ENCODE results near the gene RYR2.
"Not testable (repeated sequence)": the region's sequence is repeated elsewhere in the genome, so short reads cannot be mapped to it uniquely, and the experiment has no call there.

Gene RYR2

DNA sequence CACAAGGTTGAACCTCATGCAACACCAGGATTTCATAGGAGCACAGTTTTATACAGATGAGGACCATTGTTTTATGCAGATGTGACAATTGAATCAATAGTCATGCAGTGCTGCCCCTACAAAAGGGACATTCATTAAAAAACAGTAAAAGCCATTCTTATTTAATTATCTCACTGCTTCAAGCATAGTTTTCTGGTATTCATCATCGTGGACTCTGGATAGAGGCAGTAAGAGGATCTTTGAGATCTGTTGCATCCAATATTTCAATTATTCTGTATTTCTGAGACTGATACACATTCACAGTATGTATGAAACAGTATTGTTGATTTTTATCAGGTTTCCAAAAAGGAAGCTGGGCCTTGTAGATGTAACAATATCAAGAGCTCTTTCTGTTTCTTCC, 237.6 kb downstream of the RYR2 start:
- no peak for DNase-seq

DNA sequence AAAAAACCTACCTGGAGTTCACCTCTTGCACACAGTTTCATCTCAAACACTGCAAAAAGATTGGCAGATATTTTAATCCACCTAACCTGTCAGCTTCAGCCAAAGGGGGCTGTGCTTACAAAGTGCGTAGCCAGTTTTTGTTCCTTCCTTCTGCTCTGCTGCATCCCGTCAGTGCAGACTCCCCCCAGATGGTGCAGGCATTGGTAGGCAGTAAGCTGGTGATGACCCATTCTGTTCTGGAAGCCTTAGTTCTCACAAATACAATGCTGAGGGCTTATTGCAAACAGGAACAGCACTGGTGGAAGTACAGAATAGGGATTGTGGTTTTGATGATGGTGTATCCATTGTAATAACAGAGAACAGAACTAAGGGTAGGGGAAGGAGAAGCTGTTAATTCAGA, 239.5 kb downstream of the RYR2 start:
- DNase-seq: no peak

DNA sequence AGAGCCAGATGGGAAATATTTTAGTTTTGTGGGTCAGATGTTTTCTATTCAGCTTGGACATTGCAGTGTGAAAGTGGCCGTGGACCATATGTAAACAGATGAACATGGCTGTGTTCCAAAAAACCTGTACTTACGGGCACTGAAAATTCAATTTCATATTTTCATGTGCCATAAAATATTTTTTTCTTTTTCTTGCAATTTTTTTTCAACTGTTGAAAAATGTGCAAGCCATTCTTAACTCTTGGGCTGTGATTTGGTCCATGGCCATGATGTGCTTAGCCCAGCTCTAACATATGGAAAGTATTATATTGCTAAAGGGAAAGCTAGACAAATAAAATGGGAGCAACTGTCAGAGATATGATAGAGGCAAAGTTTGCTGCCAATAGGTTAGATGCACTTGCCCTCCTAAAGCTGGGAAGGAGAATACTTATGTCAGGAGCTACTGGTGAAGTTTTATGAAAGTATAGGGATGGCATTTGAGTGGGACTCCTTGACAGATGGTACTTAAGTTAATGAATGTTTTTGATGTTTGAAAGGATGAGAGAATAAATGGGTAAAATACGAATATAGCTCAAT, 240.3 kb downstream of the RYR2 start:
- no peak for DNase-seq

DNA sequence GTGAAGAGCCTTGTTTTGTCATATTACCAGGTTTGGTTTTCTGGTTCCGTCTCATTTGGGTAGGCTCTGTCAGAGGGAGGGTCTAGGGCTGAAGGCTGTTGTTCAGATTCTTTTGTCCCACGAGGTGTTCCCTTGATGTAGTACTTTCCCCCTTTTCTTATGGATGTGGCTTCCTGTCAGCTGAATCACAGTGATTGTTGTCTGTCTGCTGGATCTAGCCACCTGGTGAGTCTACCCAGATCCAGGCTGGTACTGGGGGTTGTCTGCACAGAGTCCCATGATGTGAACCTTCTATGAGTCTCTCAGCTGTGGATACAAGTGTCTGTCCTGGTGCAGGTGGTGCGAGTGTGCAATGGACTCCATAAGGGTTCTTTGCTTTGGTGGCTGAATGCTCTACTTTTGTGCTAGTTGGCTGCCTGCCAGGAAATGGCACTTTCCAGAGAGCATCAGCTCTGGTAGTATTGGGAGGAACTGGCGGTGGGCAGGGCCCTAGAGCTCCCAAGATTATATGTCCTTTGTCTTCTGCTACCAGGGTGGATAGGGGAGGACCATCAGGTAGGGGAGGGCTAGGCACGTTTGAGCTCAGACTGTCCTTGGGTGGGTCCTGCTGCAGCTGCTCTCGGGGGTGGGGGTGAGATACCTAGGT, 246.0 kb downstream of the RYR2 start:
- no peak for DNase-seq

DNA sequence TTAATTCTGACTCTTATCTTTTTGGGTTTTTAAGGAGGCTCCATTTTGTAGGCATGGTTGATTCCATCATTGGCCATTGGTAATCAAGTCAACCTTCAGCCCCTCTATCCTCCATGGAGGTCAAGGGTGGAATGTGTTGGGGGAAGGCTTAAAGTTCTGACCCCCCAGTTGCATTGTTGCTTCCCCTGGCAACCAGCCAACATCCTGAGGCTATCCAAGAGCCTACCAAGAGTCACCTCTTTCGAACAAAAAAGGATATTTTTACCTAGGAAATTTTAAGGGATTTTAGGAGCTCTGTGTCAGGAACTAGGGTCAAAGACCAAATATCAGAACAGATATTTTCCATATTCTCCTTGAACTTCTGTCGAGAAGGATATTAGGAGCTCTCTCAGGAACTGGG, 251.8 kb downstream of the RYR2 start:
- DNase-seq: no peak

DNA sequence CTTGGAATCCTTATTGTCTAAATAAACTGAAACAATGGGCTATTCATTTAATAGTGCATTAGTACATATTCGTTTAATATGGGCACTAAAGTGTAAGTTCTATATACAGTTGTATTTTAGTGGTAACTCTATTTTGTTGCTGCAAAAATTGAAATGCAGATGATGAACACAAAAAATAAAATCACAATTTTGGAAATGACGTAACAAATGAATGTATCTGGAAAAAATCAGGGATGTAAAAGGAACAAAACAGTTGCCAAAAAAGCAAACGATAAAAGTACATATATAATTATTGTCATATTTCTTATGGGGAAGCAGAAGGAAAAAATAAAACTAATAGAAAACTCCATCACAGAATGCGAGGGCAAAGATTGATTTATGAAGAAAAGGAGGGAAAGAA, 254.9 kb downstream of the RYR2 start:
- no peak for DNase-seq

DNA sequence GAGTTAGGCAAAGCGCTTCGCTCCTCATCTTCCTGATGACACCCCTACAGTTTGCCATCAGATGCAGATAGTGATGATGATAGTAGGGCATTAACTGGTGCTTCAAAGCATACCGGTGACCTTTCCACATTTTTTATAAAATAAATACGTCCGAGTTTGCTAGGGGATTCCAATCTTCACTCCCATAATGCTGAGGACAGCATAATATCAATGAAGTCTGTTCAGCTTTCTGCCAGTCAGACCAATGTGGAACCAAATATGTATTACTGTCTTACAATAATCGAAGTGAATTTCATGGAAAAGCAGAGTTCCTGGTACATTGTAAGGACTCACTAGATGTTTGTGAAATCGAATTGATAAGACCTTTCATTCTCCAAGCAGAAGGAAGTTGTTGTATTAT, 258.7 kb downstream of the RYR2 start:
- DNase-seq: no peak

DNA sequence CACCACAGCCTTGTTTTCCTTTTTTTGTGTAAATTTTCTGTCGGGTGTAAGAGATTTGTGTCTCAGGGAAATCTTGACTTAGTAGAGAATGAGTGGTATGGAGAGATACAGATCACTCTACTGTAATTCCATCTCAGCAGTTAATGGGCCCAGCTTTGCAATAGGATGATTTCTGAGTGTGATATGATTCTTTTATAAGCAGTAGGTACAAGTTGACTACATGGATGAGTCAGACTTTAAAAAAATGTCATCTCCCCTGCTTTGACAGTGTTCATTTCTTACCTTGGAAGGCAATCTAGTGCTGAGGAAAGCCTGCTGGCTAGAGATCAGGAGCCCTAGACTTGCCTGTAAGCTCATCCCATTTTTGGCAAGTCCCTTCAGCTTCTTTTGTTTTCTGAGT, 261.9 kb downstream of the RYR2 start:
- DNase-seq: no peak

DNA sequence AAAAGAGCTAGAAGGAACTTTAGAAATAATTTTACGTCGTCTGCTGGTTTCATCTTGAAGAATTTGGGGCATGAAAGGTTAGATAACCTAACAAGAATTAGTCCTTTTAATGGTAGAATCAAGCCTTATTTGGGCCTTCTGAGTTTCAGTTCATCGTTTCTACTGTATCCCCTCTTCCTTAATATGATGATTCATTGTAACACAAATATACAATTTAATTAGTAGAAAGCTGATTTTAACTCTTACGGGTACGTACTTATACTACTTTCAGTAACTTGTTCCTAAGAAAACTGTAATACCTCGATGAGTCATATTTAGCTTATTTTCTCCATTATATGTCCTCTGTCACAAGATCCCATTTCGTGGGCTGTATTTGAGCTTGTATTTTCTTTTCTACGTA, 264.7 kb downstream of the RYR2 start:
- DNase-seq: no peak

DNA sequence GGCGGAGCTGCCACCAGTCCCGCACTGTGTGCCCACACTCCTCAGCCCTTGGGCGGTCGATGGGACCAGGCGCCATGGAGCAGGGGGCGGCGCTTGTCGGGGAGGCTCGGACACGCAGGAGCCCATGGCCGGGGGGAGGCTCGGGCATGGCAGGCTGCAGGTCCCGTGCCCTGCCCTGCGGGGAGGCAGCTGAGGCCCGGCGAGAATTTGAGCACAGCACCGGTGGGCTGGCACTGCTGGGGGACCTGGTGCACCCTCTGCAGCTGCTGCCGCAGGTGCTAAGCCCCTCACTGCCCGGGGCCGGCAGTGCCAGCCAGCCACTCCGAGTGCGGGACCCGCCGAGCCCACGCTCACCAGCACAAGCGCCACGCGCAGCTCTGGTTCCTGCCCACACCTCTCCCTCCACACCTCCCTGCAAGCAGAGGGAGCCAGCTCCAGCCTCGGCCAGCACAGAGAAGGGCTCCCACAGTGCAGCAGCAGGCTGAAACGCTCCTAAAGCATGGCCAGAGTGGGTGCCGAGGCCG, 267.7 kb downstream of the RYR2 start:
- no peak for DNase-seq

DNA sequence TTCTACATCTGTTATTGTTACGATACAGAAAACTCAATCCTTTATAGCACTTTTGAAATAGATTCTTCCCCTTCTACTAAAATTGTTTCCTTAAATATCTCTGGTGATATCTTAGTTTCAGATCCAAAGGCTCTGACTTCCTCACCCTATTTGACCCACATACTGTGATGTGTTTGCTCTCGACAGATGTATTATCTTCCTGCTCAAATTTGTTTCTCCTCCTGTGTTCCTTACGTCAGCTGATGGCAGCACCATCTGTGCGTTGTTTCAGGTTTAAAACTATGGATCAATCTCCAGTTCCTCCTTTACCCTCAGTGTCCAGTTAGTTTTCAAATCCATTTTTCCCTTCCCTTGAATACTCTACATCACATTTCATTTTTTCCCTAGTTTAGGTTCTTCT, 274.4 kb downstream of the RYR2 start:
- no peak for DNase-seq

DNA sequence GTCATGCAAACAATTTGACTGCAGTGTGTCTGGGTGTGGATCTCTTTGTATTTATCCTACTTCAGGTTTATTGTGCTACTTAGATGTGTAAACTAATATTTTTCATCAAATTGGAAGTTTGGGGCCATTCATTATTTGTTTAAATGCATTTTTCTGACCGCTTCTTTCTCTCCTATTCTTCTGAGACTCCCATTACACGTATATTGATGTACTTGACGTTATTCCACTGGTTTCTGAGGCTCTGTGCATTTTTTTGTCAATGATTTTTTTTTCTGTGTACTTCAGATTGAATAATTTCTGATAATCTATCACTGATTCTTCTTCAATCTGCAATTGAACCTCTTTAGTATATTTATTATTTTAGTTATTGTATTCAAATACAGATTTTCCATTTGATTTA, 276.8 kb downstream of the RYR2 start:
- no peak for DNase-seq

DNA sequence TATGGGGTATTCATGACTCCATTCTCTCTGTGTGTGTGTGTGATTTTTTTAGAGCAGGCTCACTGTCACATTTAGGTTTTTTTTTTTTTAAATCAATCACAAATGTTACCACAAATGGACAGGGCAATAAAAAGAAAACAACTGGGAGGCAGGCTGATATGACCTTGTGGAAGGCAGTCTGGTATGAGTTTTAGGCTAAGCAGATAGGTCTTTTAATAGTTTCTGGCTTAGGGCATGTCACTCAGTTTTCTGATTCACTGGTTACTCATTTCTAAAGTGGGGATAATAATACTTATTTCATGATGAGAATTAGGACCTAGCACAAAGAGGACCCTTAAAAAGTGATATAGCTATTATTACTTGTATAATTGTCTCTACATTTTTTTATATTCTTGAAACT, 278.9 kb downstream of the RYR2 start:
- no peak for DNase-seq

DNA sequence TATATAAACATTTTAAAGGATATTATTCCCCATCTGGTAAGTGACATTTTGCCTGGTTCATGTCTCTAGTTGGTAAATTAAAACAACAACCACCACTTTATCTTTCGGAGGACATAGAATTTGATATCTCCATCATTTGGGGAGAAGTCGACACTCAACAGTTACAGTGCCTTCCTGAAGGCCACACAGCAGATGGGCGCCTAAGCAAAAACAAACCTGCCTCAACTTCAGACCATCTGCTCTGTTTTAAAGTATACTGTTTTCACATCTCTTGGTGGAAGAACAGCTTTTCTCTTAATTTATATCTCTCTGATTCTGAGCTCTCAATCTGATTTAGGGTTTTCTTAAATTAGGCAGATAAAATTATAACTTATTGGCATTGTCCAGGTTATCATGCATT, 282.2 kb downstream of the RYR2 start:
- DNase-seq: no peak

DNA sequence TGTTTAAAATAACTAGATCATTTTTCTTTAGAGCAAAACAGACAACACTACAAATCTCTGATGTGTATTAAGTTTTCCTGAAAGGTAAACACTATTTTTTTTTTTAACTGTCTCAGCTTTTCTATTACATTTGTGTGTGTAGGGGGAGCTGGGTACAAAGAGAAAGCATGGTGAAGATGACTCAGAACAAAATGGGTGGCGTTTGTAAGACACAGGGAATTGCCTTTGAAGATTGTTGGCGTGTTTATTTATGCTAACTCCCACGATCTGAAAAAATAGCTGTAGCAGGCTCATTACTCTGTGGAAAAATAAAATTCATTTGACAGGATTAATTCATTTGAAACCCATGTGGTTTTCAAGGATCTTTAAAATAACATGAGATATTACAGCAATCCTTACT, 285.1 kb downstream of the RYR2 start:
- DNase-seq: no peak

DNA sequence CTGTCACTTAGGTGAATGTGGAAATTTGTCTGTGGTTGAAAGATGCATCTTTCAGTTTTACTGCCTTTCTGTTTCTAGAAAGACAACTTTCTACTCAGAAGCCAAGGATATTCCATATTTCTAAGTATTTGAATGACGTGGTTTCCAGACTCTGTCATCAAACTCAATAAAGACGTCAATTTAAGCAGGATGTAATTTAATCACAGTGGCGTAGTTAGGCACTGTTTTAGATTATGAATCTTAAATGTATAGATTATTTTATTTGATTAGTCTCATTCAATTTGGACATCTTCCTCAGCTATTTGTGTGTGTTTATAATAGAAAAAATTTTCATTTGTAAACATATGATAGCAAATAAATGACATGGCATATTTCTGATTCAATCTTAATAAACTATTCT, 298.9 kb downstream of the RYR2 start:
- DNase-seq: no peak

DNA sequence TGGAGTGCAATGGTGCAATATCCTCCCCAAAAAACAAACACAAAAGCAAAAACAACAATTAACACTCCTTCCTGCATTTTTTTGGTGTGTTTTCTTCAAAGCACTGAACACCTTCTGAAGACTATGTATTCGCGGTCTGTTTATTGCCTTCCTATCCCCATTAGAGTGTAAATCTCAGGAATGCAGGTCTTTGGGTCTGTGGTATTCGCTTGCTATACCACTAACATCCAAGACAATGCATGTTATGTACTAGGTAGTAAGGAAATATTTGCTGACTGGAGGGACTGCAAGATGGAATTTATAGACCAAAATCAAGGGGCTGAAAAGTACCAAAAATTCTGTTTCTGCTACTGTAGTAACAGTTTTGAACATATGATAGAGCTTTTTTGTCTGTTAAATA, 299.4 kb downstream of the RYR2 start:
- no peak for DNase-seq

DNA sequence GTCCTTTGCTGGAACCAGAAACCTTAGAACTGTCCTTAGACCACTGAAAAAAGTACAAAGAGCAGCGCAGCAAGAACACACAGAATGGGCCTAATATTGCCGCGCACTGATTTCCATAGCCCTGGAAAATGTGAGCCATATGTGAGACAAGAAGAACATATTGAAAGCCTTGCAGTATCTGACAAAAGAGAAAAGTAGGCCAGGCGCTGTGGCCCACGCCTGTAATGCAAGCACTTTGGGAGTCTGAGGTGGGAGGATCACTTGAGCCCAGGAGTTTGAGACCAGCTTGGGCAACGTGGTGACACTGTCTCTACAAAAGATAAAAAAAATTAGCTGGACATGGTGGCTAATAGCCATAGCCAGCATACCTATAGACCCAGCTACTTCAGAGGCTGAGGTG, 300.7 kb downstream of the RYR2 start:
- DNase-seq: no peak

DNA sequence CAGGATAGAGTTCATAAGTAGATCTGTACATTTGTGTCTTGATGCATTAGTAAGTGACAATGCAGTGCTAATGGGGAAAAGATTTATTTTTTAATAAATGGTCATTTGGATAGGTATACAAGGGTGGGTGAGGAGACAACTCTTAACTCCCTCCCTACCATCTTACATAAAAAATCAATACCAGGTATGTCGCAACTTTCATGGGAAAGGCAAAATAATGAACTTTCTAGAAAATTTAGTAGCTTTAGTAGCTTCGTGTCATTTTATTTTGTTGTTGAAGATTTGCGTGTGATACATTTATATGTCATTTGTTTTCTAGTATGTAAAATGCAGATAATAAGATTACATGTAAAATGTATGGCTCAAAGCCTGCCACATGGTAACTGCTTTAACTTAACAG, 310.8 kb downstream of the RYR2 start:
- no peak for DNase-seq

DNA sequence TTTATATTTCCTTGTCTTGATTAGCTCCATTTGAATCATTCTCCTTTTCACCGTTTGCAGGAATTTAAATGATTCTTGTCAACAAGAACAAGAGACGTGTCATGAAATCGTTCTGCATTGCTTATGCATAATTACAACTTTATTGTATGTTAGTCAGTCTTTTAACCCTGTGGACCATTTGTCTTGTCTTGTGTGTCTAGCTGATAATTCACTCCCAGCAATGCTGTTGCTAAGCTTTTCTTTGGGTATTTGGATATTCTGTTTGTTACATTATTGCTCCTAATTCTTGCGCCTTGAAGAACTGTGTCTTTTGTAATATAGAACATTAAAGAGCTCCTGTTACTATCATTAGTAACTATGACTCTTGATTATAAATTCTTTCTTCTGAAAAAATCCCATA, 311.9 kb downstream of the RYR2 start:
- no peak for DNase-seq

DNA sequence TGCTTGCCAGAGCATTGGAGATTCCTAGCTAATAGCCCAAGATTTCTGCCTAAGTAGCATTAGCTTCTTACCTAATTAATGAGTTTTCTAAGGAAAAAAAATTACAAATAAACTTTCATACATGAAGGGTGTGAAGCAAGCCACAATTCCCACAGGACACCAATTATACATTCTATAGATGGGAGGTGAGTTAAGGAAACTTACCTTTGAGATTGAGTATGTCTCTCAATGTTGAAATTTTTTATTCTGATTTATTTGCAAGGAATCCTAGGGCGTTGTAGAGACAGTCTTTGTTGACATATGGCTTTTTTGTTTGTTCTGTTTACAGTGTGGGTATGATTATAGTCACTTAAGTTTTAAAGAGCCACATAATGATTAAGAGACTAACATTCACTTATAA, 313.0 kb downstream of the RYR2 start:
- no peak for DNase-seq

DNA sequence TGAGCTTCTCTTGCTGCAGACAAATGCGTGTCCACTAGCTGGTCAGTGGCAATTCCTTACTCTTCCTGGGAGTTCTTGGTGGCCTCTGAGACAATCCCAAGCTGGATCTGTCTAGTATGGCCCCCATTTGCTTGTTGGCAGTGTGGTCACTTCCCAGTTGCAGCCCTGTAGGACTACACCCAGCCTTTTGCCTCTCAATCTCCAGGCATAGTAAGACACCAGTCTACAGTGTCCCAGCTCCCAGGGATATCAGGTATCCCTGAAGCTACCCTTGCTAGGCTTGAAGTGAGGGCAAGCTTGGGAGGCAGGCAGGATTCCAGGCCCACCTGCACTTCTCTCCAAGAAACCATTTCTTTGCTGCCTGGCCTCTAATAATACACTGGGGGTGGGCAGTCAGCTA, 316.6 kb downstream of the RYR2 start:
- no peak for DNase-seq

DNA sequence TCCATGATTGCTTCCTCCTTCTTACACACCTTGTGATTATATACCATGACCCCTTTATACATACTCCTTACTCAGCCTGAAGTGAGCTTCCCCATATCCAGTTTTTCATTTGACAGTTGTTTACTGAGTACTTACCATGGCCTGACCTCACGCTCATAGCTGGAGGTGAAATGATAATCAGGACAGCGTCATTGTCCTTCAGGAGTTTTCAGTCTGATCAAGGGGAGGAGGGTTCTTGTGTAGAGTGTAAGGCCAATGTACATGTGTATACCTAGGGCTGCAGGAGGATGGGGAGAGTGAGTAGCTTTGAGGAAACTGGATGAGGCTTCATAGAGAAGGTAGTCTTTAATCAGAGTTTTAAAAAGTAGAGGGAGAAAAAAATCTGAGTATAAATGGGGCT, 325.8 kb downstream of the RYR2 start:
- DNase-seq: no peak

DNA sequence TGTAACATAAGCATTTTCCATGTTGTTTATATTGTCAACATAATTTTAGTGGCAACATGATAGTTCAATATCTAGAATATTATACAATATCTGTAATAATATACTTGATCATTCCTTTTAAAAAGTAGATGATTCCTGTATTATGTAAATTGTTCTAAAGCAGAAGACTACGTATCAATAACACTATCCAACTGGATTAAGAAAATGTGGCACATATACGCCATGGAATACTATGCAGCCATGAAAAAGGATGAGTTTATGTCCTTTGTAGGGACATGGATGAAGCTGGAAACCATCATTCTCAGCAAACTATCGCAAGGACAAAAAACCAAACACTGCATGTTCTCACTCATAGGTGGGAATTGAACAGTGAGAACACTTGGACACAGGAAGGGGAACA, 329.5 kb downstream of the RYR2 start:
- DNase-seq: not testable (repeated sequence)

DNA sequence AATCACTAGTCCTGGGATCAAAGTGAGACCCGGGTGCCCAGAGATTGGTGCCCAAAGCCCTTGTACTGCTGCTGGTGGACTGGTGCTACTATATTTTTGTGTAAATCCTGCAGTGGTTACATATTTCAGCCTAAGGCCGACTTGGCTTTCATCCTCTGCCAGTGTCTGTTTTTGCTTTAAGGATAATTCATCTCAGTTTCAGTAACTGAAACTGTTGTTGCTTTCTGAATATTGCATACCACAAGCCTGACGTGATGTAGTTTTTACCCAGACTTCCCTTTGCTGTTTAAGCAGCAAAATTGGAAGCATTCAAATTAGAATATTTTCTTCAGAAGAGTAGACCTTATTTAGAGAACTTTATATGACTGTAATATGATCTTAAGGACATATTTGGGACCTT, 341.8 kb downstream of the RYR2 start:
- no peak for DNase-seq
